SK-N-SH treated with all-trans-retinoic acid at 6 μM for 48 hours (cell line): Measurements from ENCODE around the gene MYCN.
"Not testable (repeated sequence)": the region's sequence is repeated elsewhere in the genome, so short reads cannot be mapped to it uniquely, and the experiment has no call there.

ENCODE experiments used
- ATAC-seq: fragments of 200-7000 bp; cut with Tn5 transposase; 3 replicates; pipeline ENCODE4 v1.9.1; 2020; ENCODE audit warnings: mild to moderate bottlenecking, moderate library complexity
- ARNTL ChIP-seq: fragments of 450-650 bp; formaldehyde crosslinking; IDR thresholded peaks from 2 replicates; pipeline ENCODE4 v1.5.0; 2020; ENCODE audit warnings: low read depth, mild to moderate bottlenecking, moderate library complexity, borderline replicate concordance
- BACH2 ChIP-seq: fragments of 250-450 bp; sonication (Bioruptor Pico); IDR thresholded peaks from 2 replicates; pipeline ENCODE4 v1.9.0; 2021; ENCODE audit warnings: mild to moderate bottlenecking, borderline replicate concordance
- CSDC2 ChIP-seq: fragments of 250-450 bp; sonication (Bioruptor Pico); IDR thresholded peaks from 2 replicates; pipeline ENCODE4 v1.5.0; 2020; ENCODE audit warnings: mild to moderate bottlenecking, moderate library complexity
- ESRRG ChIP-seq: fragments of 250-450 bp; sonication (Bioruptor Pico); IDR thresholded peaks from 2 replicates; pipeline ENCODE4 v1.6.1; 2021; ENCODE audit warnings: mild to moderate bottlenecking
- GLIS3 ChIP-seq: fragments of 250-450 bp; sonication (Bioruptor Pico); IDR thresholded peaks from 2 replicates; pipeline ENCODE4 v1.5.0; 2020; ENCODE audit warnings: mild to moderate bottlenecking, moderate library complexity
- OSR1 ChIP-seq: fragments of 250-450 bp; sonication (Bioruptor Pico); IDR thresholded peaks from 2 replicates; pipeline ENCODE4 v1.8.0; 2022; ENCODE audit warnings: moderate library complexity, mild to moderate bottlenecking, inconsistent platforms
- PPARA ChIP-seq: fragments of 250-450 bp; sonication (Bioruptor Pico); IDR thresholded peaks from 2 replicates; pipeline ENCODE4 v1.5.0; 2020; ENCODE audit warnings: mild to moderate bottlenecking, borderline replicate concordance
- RARB ChIP-seq: fragments of 250-450 bp; sonication (Bioruptor Pico); IDR thresholded peaks from 2 replicates; pipeline ENCODE4 v1.8.0; 2021; ENCODE audit warnings: mild to moderate bottlenecking, moderate library complexity
- SNAI2 ChIP-seq: fragments of 250-450 bp; sonication (Bioruptor Pico); IDR thresholded peaks from 2 replicates; pipeline ENCODE4 v1.5.0; 2020; ENCODE audit warnings: mild to moderate bottlenecking, moderate library complexity
- TCF4 ChIP-seq: fragments of 250-450 bp; sonication (Bioruptor Pico); IDR thresholded peaks from 2 replicates; pipeline ENCODE4 v1.8.0; 2021; ENCODE audit warnings: mild to moderate bottlenecking, moderate library complexity, borderline replicate concordance
- TOX ChIP-seq: fragments of 250-450 bp; sonication (Bioruptor Pico); IDR thresholded peaks from 2 replicates; pipeline ENCODE4 v1.8.0; 2021; ENCODE audit warnings: mild to moderate bottlenecking, moderate library complexity, borderline replicate concordance
- ZC3H10 ChIP-seq: fragments of 250-450 bp; sonication (Bioruptor Pico); IDR thresholded peaks from 2 replicates; pipeline ENCODE4 v1.5.1; 2021; ENCODE audit warnings: mild to moderate bottlenecking, moderate library complexity
- ZFP30 ChIP-seq: fragments of 450-650 bp; formaldehyde crosslinking; IDR thresholded peaks from 2 replicates; pipeline ENCODE4 v1.5.0; 2022; ENCODE audit warnings: mild to moderate bottlenecking, moderate library complexity
- ZNF565 ChIP-seq: fragments of 450-650 bp; formaldehyde crosslinking; conservative IDR thresholded peaks from 2 replicates; pipeline ENCODE4 v1.5.0; 2020; ENCODE audit warnings: low read depth, mild to moderate bottlenecking, moderate library complexity
- ZNF8 ChIP-seq: fragments of 450-650 bp; formaldehyde crosslinking; IDR thresholded peaks from 2 replicates; pipeline ENCODE4 v1.5.0; 2020; ENCODE audit warnings: mild to moderate bottlenecking, moderate library complexity
- TF ChIP-seq, protein P1 (sequence below): fragments of 250-450 bp; sonication (Bioruptor Pico); IDR thresholded peaks from 2 replicates; pipeline ENCODE4 v1.5.1; 2021; ENCODE audit warnings: mild to moderate bottlenecking, moderate library complexity
- TF ChIP-seq, protein P2 (sequence below): fragments of 250-450 bp; sonication (Bioruptor Pico); IDR thresholded peaks from 2 replicates; pipeline ENCODE4 v1.5.1; 2020; ENCODE audit warnings: low read depth, mild to moderate bottlenecking, moderate library complexity
- TF ChIP-seq, protein P3 (sequence below): fragments of 250-450 bp; sonication (Bioruptor Pico); IDR thresholded peaks from 2 replicates; pipeline ENCODE4 v1.8.0; 2020; ENCODE audit warnings: mild to moderate bottlenecking, moderate library complexity, borderline replicate concordance
- TF ChIP-seq, protein P4 (sequence below): fragments of 250-450 bp; sonication (Bioruptor Pico); IDR thresholded peaks from 2 replicates; pipeline ENCODE4 v1.5.0; 2020; ENCODE audit warnings: mild to moderate bottlenecking, moderate library complexity

The MYCN gene

DNA sequence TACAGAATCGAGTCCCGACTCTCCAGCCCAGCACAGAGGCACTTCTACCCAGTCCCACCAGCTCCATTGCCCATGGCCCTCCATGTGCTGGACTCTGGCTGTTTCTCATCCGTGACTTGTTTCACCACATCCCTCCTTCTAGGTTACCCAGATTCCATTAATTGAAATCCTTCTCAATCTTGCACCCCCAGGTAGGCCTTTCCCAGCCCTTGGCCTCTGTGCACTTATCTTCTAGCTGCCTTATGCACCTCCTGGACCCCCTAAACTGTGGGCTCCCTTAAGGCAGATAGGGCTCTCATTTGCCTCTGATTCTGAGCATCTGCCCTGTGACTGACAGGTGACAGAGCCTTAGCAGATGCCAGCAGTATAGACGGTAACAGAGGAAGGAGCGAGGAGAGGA lies 9.2 kb downstream of the MYCN start:
- ATAC-seq = no peak
- TF ChIP-seq SNAI2 (no peak), ZC3H10 (CRISPR knock-in tag) (no peak), TCF4 (CRISPR knock-in tag) (no peak), ZFP30 (CRISPR knock-in tag) (no peak), OSR1 (CRISPR knock-in tag) (no peak), PPARA (CRISPR knock-in tag) (no peak), ARNTL (no peak), ZNF8 (CRISPR knock-in tag) (no peak)
- TF ChIP-seq, protein P1, sequence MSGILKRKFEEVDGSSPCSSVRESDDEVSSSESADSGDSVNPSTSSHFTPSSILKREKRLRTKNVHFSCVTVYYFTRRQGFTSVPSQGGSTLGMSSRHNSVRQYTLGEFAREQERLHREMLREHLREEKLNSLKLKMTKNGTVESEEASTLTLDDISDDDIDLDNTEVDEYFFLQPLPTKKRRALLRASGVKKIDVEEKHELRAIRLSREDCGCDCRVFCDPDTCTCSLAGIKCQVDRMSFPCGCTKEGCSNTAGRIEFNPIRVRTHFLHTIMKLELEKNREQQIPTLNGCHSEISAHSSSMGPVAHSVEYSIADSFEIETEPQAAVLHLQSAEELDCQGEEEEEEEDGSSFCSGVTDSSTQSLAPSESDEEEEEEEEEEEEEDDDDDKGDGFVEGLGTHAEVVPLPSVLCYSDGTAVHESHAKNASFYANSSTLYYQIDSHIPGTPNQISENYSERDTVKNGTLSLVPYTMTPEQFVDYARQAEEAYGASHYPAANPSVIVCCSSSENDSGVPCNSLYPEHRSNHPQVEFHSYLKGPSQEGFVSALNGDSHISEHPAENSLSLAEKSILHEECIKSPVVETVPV (CRISPR knock-in tag) = no peak

DNA sequence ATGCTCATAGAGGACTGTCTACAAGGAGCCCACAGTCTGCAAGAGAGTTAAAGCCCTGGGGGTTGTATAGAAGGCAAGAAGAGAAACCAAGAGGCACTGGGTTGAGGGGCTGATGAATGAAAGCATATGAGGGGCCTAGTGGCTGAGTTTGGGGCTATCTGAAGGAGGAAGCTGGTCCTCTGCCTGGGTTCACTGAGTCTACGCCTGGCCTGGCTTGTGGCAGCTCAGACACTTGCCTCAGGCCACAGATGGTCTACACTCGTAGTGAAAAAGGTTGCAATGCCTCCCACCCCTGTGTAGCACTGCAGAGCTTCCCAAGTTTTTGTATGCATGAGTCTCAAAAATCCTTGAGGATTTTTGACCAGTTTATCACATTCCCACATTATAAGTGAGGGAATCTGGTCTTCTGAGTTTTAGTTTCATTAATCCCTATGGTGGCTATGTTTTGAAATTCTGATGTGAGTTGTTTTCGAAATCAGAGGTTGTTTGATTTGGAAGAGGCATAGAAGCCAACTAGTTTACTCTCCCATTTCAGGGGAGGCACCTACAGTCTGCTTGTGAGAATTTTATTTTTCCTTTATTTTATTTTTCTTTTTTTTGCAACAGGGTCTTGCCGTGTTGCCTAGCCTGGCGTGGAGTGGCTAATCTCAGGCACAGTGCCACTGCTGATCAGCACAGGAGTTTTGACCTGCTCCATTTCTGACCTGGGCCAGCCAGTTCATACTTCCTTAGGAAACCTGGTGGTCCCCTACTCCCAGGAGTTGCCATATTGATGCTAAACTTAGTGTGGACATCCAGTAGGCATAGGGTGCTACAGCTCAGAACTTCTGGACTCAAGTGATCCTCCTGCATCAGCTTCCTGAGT lies 10.0 kb downstream of the MYCN start:
- ATAC-seq = no peak
- TF ChIP-seq SNAI2 = no peak
- TF ChIP-seq ZFP30 (CRISPR knock-in tag) = no peak
- no peak for TF ChIP-seq ZNF8 (CRISPR knock-in tag)
- no peak for TF ChIP-seq BACH2 (CRISPR knock-in tag)
- TF ChIP-seq ZC3H10 (CRISPR knock-in tag) = no peak
- TF ChIP-seq CSDC2 = no peak
- no peak for TF ChIP-seq PPARA (CRISPR knock-in tag)
- no peak for TF ChIP-seq TCF4 (CRISPR knock-in tag)
- TF ChIP-seq, protein P2, sequence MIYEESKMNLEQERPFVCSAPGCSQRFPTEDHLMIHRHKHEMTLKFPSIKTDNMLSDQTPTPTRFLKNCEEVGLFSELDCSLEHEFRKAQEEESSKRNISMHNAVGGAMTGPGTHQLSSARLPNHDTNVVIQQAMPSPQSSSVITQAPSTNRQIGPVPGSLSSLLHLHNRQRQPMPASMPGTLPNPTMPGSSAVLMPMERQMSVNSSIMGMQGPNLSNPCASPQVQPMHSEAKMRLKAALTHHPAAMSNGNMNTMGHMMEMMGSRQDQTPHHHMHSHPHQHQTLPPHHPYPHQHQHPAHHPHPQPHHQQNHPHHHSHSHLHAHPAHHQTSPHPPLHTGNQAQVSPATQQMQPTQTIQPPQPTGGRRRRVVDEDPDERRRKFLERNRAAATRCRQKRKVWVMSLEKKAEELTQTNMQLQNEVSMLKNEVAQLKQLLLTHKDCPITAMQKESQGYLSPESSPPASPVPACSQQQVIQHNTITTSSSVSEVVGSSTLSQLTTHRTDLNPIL (CRISPR knock-in tag) = no peak
- TF ChIP-seq RARB = no peak
- TF ChIP-seq, protein P3, sequence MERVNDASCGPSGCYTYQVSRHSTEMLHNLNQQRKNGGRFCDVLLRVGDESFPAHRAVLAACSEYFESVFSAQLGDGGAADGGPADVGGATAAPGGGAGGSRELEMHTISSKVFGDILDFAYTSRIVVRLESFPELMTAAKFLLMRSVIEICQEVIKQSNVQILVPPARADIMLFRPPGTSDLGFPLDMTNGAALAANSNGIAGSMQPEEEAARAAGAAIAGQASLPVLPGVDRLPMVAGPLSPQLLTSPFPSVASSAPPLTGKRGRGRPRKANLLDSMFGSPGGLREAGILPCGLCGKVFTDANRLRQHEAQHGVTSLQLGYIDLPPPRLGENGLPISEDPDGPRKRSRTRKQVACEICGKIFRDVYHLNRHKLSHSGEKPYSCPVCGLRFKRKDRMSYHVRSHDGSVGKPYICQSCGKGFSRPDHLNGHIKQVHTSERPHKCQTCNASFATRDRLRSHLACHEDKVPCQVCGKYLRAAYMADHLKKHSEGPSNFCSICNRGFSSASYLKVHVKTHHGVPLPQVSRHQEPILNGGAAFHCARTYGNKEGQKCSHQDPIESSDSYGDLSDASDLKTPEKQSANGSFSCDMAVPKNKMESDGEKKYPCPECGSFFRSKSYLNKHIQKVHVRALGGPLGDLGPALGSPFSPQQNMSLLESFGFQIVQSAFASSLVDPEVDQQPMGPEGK (CRISPR knock-in tag) = no peak
- no peak for TF ChIP-seq ESRRG (CRISPR knock-in tag)
- TF ChIP-seq, protein P4, sequence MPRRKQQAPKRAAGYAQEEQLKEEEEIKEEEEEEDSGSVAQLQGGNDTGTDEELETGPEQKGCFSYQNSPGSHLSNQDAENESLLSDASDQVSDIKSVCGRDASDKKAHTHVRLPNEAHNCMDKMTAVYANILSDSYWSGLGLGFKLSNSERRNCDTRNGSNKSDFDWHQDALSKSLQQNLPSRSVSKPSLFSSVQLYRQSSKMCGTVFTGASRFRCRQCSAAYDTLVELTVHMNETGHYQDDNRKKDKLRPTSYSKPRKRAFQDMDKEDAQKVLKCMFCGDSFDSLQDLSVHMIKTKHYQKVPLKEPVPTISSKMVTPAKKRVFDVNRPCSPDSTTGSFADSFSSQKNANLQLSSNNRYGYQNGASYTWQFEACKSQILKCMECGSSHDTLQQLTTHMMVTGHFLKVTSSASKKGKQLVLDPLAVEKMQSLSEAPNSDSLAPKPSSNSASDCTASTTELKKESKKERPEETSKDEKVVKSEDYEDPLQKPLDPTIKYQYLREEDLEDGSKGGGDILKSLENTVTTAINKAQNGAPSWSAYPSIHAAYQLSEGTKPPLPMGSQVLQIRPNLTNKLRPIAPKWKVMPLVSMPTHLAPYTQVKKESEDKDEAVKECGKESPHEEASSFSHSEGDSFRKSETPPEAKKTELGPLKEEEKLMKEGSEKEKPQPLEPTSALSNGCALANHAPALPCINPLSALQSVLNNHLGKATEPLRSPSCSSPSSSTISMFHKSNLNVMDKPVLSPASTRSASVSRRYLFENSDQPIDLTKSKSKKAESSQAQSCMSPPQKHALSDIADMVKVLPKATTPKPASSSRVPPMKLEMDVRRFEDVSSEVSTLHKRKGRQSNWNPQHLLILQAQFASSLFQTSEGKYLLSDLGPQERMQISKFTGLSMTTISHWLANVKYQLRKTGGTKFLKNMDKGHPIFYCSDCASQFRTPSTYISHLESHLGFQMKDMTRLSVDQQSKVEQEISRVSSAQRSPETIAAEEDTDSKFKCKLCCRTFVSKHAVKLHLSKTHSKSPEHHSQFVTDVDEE (CRISPR knock-in tag) = no peak
- TF ChIP-seq, protein P1 (CRISPR knock-in tag) = no peak
- no peak for TF ChIP-seq GLIS3 (CRISPR knock-in tag)
- no peak for TF ChIP-seq OSR1 (CRISPR knock-in tag)
- TF ChIP-seq ARNTL = no peak
- no peak for TF ChIP-seq TOX (CRISPR knock-in tag)
- TF ChIP-seq ZNF565 (CRISPR knock-in tag) = no peak

DNA sequence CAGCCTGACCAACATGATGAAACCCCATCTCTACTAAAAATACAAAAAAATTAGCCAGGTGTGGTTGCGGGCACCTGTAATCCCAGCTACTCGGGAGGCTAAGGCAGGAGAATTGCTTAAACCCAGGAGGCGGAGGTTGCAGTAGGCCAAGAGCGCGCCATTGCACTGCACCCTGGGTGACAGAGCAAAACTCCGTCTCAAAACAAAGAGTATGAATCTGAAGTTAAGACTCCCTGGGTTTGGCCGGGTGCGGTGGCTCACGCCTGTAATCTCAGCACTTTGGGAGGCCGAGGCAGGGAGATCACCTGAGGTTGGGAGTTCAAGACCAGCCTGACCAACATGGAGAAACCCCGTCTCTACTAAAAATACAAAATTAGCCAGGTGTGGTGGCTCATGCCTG lies 11.6 kb downstream of the MYCN start:
- ATAC-seq = not testable (repeated sequence)
